Cardiac muscle cell (in vitro differentiated cells and primary cell): ENCODE results near the gene GDF2. TPM values are rescaled to one million over a fixed set of nuclear protein-coding genes. Genes with fewer than 3 reads are reported as not detected.

Source experiments
- DNase-seq, 2 donors: peaks; one replicate each; pipeline versions ENCODE4 v3.0.0 to v3.0.0-alpha.2; 2010 to 2017; ENCODE audit warnings: low read depth in 1 of 2, low spot score in 1 of 2
- H3K27ac ChIP-seq: fragments of 200-600 bp; sonication (generic); 2 replicates; pipeline ENCODE4 v1.5.1; 2016
- H3K27me3 ChIP-seq: fragments of 200-600 bp; sonication (generic); 2 replicates; pipeline ENCODE4 v1.6.0; 2016; ENCODE audit warnings: control low read depth
- H3K36me3 ChIP-seq: fragments of 200-600 bp; sonication (generic); 2 replicates; pipeline ENCODE4 v1.5.1; 2016; ENCODE audit warnings: control low read depth
- H3K4me1 ChIP-seq: fragments of 200-600 bp; sonication (generic); 2 replicates; pipeline ENCODE4 v1.8.1; 2017; ENCODE audit warnings: low read depth, mild to moderate bottlenecking, mixed run types
- H3K4me3 ChIP-seq: fragments of 200-600 bp; sonication (generic); 2 replicates; pipeline ENCODE4 v1.5.1; 2016; ENCODE audit warnings: mild to moderate bottlenecking
- H3K9me3 ChIP-seq: fragments of 200-600 bp; sonication (generic); 2 replicates; pipeline ENCODE4 v1.5.1; 2017; ENCODE audit warnings: low read depth, mild to moderate bottlenecking, control low read depth
- CTCF ChIP-seq: IDR thresholded peaks from 2 replicates; pipeline ENCODE4 v1.5.1; 2012; ENCODE audit warnings: low read depth, mild to moderate bottlenecking, low read length
- polyA plus RNA-seq: library from polyadenylated mRNA; unstranded; fragments of >200 nt; fragmentation: Nextera tagmentation; extraction: Ambion mirVana; gene quantifications from 2 replicates; pipeline ENCODE4 v1.2.1, GENCODE V29; 2016
- total RNA-seq: library from RNA; depleted of rRNA; stranded (reverse); fragments of >200 nt; gene quantifications from 2 replicates; pipeline ENCODE4 v1.2.3, GENCODE V29; 2016

The GDF2 gene
- total and polyA plus RNA-seq, 2 experiments from 2014 or later, result 3.5 to 4.4 TPM

DNA sequence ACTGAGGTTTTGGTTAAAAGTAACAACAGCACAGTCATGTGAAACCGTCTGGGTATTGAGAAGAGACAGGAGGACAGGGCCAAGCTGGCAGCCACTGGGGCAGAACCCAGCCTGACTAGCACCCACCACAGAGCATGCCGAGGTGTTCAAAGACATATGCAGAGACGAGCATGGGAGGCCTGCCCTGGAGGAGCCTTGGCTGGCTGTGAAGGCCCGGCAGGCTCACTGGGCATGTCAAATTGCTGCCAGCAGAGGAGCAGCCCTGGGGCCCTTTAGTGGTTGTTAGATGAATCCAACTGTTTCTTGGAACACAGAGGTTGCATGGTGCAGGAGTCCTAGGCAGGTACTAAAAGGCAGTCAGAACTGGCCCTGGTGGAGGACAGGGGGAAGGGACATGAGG is 5.0 kb upstream of the GDF2 start:
- Histone ChIP-seq H3K36me3 (no peaks in the 10 kb centered on the region), H3K4me3 (no peak overlapping the region)

DNA sequence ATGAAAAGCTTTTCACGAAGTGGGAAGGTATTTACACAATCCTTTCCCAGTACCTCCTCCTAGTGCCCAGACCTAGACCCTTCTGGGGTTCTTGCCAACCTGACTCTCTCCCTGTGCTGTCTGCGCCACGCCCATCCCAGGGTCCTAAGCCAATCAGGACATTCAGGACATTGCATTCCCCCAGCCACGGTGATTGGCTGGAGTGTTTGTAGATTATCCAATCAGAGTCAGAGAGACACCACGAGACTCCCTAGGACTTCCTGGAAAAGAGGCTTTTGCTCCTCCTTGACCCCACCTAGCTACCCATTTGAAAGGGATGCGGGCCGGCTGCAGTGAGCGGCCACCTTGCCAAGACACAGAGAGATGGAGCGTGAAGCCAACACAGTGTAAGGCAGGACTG is 3.5 kb upstream of the GDF2 start:
- Histone ChIP-seq H3K27ac (no peak overlapping the region), H3K27me3 (no peaks in the 10 kb centered on the region), H3K9me3 (no peaks in the 10 kb centered on the region), H3K4me1 (peaks cover 33% of the 10 kb centered on the region), H3K36me3 (no peaks in the 10 kb centered on the region), H3K4me3 (no peak overlapping the region)
- TF ChIP-seq CTCF, result no peak
- no peak for DNase-seq

More for the DNA sequence above, 5.0 kb upstream of the GDF2 start:
- no peak for DNase-seq
- Histone ChIP-seq H3K27ac (no peak overlapping the region), H3K4me1 (peaks cover 19% of the 10 kb centered on the region), H3K9me3 (no peaks in the 10 kb centered on the region), H3K27me3 (no peaks in the 10 kb centered on the region)
- TF ChIP-seq CTCF, result no peak

DNA sequence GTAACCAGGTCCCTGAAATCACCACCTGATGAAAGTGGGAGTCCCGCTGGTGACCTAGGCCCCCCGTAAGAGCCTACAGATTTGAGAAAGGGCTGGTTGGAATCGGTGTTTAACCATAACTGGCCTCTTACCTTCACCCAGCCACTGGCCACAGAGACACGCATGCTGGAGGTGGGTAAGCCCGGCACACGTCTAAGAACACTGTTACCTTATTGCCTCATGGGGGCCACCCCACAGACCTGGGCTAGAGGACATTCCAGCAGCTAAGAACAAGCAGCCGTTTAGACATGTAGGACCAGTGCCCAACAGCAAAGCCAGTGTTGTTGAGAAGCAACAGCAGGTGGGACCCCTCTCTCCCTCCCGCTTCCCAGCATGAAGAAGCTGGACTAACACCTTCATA is 2.5 kb upstream of the GDF2 start:
- H3K4me3 ChIP-seq, result no peak overlapping the region
- H3K36me3 ChIP-seq, result no peaks in the 10 kb centered on the region
- no peak for TF ChIP-seq CTCF
- no peak for DNase-seq
- no peaks in the 10 kb centered on the region for H3K9me3 ChIP-seq
- no peak overlapping the region for H3K27ac ChIP-seq
- H3K27me3 ChIP-seq, result no peaks in the 10 kb centered on the region
- H3K4me1 ChIP-seq, result peaks cover 39% of the 10 kb centered on the region

DNA sequence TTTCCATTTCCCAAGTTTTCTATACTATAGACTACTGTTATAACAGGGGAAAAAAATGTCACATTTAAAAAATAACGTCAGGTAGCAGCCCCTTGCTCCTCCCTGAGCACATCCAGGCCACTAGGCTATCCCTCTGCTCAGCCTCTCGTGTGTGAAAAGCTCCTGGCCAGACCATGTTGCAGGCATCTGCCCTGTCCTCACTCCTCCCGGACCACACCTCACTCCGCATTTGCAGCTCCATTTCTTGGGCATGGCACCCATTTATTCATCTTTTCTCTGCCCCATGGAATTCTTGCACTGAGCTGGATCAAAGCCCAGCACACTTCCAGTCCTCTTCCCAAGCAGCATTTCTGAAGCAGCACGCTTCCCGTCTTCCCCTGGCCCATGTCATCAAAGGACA is 1.4 kb upstream of the GDF2 start:
- DNase-seq, result no peak
- Histone ChIP-seq H3K4me1 (peaks cover 39% of the 10 kb centered on the region), H3K4me3 (no peak overlapping the region), H3K9me3 (no peaks in the 10 kb centered on the region), H3K27ac (peak overlapping the region; percentile 29), H3K27me3 (no peaks in the 10 kb centered on the region), H3K36me3 (no peaks in the 10 kb centered on the region)
- TF ChIP-seq CTCF, result no peak

- H3K36me3 ChIP-seq, result no peaks in the 10 kb centered on the region
- H3K27me3 ChIP-seq, result no peaks in the 10 kb centered on the region
- peaks cover 43% of the 10 kb centered on the region for H3K4me1 ChIP-seq
- H3K4me3 ChIP-seq, result no peak overlapping the region
- peak overlapping the region; percentile 29 for H3K27ac ChIP-seq
- H3K9me3 ChIP-seq, result no peaks in the 10 kb centered on the region
- no peak for TF ChIP-seq CTCF
- no peak for DNase-seq
Measured at GRCh38 chr10:47321521-47322195, 596 bp upstream of the GDF2 start.
